Mucosa of rectum (tissue), 2 donors: ENCODE measurements around the gene AKT3.
A peak's percentile ranks its signal among the peaks of the same experiment; 100 is the strongest.

Experiments
- H3K27ac ChIP-seq, 2 donors: one replicate each; pipeline ENCODE4 v1.7.0; 2013; ENCODE audit warnings: inconsistent platforms in 2 of 2, low read depth in 2 of 2, low read length in 2 of 2
- H3K27me3 ChIP-seq, 2 donors: one replicate each; pipeline ENCODE4 v1.7.0; 2013; ENCODE audit warnings: low read length in 2 of 2; ENCODE audit not compliant: control insufficient read depth in 2 of 2, insufficient read depth in 2 of 2
- H3K36me3 ChIP-seq, 2 donors: one replicate each; pipeline ENCODE4 v1.7.0; 2013; ENCODE audit warnings: low read length in 2 of 2; ENCODE audit not compliant: control insufficient read depth in 2 of 2, insufficient read depth in 2 of 2
- H3K4me1 ChIP-seq, 2 donors: one replicate each; pipeline ENCODE4 v1.7.0; 2013; ENCODE audit warnings: low read length in 2 of 2, mild to moderate bottlenecking in 1 of 2; ENCODE audit not compliant: control insufficient read depth in 2 of 2, insufficient read depth in 2 of 2
- H3K4me3 ChIP-seq, 2 donors: one replicate each; pipeline ENCODE4 v1.7.0; 2013; ENCODE audit warnings: low read length in 2 of 2
- H3K9ac ChIP-seq, 2 donors: one replicate each; pipeline ENCODE4 v1.7.0; 2013; ENCODE audit warnings: low read length in 2 of 2, low read depth in 1 of 2, mild to moderate bottlenecking in 1 of 2
- H3K9me3 ChIP-seq, 2 donors: one replicate each; pipeline ENCODE4 v1.7.0; 2013; ENCODE audit warnings: low read length in 2 of 2; ENCODE audit not compliant: control insufficient read depth in 2 of 2
- donor health status: healthy.
- donor health status: Normal muscosa, but diverticular disease.

The AKT3 gene

DNA sequence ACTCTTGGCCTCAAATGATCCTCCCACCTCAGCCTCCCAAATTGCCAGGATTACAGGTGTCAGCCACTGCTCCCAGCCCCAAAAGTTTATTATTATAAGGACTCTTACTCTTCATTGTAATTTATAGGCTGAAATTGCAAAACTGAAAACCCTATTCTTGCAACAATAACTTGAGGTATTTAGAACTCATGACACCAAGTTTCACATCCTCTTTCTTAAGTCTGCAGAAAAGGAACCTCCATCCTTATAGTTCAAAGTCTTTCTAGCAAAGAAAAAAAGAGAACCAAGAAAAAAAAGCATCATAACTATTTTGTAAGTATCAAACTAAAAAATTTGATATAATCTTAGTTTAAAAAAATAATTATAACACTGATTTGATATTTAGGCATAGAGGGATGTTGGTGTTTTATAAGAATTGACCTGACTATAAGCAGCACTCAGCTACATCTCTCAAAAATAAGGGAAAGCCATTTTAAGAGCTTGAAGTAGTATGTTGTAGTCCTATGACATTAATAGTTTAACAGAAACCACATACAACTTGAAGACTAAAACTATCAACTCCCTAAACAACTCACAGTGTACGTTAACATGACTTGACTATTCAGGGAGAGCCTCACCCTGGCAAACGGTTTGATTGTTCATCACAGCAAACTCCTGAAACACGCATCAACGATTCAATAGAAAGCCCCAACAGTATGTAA, 122.4 kb downstream of the AKT3 start:
- Histone ChIP-seq H3K4me3 (no peak overlapping the region), H3K27ac (peak overlapping the region; percentile 5 to 7), H3K36me3 (no peaks in the 10 kb centered on the region), H3K9me3 (no peaks in the 10 kb centered on the region), H3K9ac (no peak overlapping the region), H3K4me1 (no peaks in the 10 kb centered on the region), H3K27me3 (no peaks in the 10 kb centered on the region)

DNA sequence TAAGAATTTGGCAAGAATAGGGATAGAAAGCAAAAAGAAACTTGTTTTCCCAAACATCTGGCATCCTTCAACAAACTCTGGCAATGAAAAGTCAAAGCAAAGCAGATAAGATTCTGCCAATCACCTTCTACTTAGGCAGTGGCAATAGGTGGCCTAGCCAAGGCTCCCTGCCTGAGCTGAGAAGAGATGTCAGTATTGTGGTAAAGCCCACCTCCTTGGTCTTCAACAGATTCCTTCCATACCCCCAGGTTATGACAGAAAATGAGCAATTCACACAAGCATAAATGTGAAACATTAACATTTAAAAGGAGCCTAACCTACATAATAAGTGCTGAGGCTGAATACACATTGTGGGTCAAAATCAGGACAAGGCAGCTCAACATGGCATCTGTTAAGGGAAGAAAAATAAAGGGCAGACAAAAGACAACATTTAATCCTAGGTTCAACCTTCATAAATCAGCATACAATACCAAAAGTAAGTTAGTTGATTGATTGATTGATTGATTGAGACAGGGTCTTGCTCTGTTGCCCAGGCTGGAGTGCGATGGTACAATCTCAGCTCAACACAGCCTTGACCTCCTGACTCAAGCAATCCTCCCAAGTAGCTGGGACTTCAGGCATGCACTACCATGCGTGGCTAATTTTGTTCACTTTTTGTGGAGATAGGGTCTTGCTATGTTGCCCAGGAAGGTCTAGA, 123.1 kb downstream of the AKT3 start:
- Histone ChIP-seq H3K9ac (no peak overlapping the region), H3K9me3 (no peaks in the 10 kb centered on the region), H3K36me3 (no peaks in the 10 kb centered on the region), H3K27me3 (no peaks in the 10 kb centered on the region), H3K27ac (peak overlapping the region; percentile 5 to 7), H3K4me3 (no peak overlapping the region), H3K4me1 (no peaks in the 10 kb centered on the region)

DNA sequence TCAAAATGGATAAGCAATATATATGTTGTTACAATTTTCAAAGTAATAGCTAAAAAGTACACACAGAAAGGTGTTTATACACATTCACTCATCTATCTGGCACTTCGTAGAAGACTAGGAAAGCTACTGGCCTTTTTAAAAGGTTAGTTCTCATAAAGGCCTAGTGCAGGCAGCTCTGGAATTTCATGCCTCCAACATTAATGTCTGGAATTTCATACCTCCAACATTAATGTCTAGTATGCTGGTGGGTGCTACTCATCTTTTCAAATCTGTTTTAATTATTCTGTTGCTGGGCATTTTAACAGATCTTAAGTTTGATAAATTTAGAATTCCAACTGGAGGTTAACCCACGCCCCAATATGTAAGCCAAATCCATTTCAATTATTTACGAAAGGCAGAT, 124.2 kb downstream of the AKT3 start:
- Histone ChIP-seq H3K4me3 (no peak overlapping the region), H3K27me3 (no peaks in the 10 kb centered on the region), H3K36me3 (no peaks in the 10 kb centered on the region), H3K9me3 (no peaks in the 10 kb centered on the region), H3K27ac (no peak overlapping the region), H3K9ac (no peak overlapping the region), H3K4me1 (no peaks in the 10 kb centered on the region)

GRCh38 chr1:243725075-243725474, 125.0 kb downstream of the AKT3 start:
- Histone ChIP-seq H3K27me3 (no peaks in the 10 kb centered on the region), H3K9me3 (no peaks in the 10 kb centered on the region), H3K27ac (no peak overlapping the region), H3K36me3 (no peaks in the 10 kb centered on the region), H3K4me1 (no peaks in the 10 kb centered on the region), H3K9ac (no peak overlapping the region), H3K4me3 (no peak overlapping the region)

- Histone ChIP-seq H3K27me3 (no peaks in the 10 kb centered on the region), H3K9me3 (no peaks in the 10 kb centered on the region), H3K4me3 (no peak overlapping the region), H3K36me3 (no peaks in the 10 kb centered on the region), H3K4me1 (no peaks in the 10 kb centered on the region), H3K9ac (no peak overlapping the region), H3K27ac (no peak overlapping the region)
Measured at GRCh38 chr1:243723458-243724043, 126.5 kb downstream of the AKT3 start.

DNA sequence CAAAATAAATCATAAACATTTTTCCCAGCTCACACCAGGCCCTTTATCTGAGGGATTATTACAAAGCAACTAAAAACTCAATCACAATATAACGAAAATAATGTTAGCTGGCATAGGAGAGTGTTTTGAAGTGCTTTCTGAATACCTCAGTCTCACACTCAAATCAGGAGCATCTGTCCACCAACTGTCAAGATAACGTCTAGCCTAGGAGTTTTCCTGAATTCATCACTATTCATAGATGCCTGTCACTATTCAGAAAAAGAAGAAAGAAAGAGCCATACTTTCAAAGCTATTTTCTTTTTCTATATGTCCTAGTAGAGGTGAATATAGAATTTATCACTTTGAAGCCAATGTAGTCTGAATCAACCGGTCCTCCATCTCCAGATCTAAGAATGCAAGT, 127.0 kb downstream of the AKT3 start:
- Histone ChIP-seq H3K9me3 (no peaks in the 10 kb centered on the region), H3K9ac (no peak overlapping the region), H3K27ac (no peak overlapping the region), H3K36me3 (no peaks in the 10 kb centered on the region), H3K4me1 (no peaks in the 10 kb centered on the region), H3K27me3 (no peaks in the 10 kb centered on the region), H3K4me3 (no peak overlapping the region)

DNA sequence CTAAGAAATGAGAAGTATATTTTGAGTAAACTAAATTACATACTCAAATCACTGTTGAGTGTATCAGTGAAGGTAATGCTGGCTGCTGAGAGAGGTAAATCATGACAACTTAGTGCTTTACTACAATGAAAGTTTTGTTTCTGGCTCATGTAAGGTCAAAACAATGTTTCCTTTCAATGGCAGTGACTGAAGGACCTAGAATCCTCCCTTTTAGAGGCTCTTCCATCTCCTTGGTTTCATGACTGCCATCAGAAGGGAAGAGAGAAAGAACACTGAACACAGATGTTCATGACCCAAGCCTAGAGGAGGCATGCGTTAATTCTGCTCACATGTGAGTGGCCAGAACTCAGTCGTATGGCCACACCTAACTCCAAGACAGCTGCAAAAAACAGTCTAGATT, 130.6 kb downstream of the AKT3 start:
- H3K4me1 ChIP-seq: no peaks in the 10 kb centered on the region
- H3K9me3 ChIP-seq: no peaks in the 10 kb centered on the region
- H3K36me3 ChIP-seq: no peaks in the 10 kb centered on the region
- no peak overlapping the region for H3K4me3 ChIP-seq
- no peaks in the 10 kb centered on the region for H3K27me3 ChIP-seq
- H3K27ac ChIP-seq: no peak overlapping the region
- H3K9ac ChIP-seq: no peak overlapping the region

DNA sequence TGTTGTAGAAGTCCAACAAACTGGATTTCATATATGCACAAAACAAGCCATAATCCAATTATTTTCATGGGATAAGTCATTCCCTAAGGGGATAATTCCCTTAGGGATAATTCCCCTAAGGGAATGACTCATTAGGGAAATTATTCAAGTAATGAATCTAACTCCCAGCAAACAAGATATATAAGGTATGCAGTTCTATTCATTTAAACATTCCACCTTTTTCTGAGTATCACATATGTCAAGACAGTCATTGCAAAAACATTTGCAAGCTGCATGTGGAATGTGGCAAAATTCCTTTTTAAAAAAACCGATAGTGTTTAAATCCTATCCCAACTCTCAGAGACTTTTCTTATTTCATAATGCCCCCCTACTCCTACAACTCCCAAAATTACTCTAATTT, 131.2 kb downstream of the AKT3 start:
- no peaks in the 10 kb centered on the region for H3K9me3 ChIP-seq
- H3K27ac ChIP-seq: no peak overlapping the region
- H3K27me3 ChIP-seq: no peaks in the 10 kb centered on the region
- H3K4me3 ChIP-seq: no peak overlapping the region
- no peak overlapping the region for H3K9ac ChIP-seq
- H3K4me1 ChIP-seq: no peaks in the 10 kb centered on the region
- H3K36me3 ChIP-seq: no peaks in the 10 kb centered on the region

GRCh38 chr1:243718022-243718421, 132.0 kb downstream of the AKT3 start:
- Histone ChIP-seq H3K9me3 (no peaks in the 10 kb centered on the region), H3K27ac (no peak overlapping the region), H3K4me3 (no peak overlapping the region), H3K4me1 (no peaks in the 10 kb centered on the region), H3K27me3 (no peaks in the 10 kb centered on the region), H3K36me3 (no peaks in the 10 kb centered on the region), H3K9ac (no peak overlapping the region)

- Histone ChIP-seq H3K9me3 (no peaks in the 10 kb centered on the region), H3K9ac (no peak overlapping the region), H3K27me3 (no peaks in the 10 kb centered on the region), H3K36me3 (no peaks in the 10 kb centered on the region), H3K27ac (no peak overlapping the region), H3K4me1 (no peaks in the 10 kb centered on the region), H3K4me3 (no peak overlapping the region)
Measured at GRCh38 chr1:243716906-243717305, 133.1 kb downstream of the AKT3 start.
